Measurements from ENCODE around the gene SERPINH1.

DNA sequence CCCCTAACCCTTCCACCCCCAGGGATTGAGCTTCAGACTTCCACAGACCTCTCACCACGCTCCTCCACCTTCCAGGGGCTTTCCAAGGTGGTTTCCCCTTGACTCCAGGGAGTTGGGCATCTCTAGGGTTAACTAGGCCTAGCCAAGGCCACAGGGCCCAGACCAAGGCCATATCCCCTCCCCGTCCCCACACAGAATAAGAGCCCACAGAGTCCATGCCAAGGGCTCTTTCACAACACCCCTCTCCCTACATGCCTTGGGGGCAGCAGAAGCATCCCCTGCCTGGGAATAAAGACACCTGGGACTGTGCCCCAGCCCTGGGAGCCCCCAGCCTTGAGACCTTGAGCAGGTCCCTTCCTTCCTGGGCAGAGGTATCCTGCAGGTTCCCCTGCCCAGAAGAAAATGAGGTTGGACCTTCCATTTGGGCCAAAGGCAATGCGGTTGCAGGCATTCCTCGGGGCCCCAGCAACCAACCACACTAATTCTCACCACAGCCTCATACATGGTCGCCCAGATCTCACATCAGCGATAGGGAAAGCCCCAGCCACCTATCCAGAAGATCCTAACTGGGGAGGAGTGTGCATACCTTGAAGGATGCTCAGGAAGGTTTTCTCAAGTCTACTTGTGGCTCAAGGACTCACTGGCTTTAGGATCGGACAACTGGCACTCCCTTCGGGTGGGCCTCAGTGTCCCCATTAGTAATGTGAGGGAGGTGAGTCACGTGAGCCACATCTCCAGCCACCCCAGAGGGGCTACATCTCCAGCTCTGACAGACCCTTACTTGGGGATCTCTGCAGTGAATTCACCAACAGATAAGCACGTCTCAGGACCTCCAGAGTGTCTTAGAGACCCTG, 38.0 kb upstream of the SERPINH1 start:
- TF ChIP-seq, protein P1, sequence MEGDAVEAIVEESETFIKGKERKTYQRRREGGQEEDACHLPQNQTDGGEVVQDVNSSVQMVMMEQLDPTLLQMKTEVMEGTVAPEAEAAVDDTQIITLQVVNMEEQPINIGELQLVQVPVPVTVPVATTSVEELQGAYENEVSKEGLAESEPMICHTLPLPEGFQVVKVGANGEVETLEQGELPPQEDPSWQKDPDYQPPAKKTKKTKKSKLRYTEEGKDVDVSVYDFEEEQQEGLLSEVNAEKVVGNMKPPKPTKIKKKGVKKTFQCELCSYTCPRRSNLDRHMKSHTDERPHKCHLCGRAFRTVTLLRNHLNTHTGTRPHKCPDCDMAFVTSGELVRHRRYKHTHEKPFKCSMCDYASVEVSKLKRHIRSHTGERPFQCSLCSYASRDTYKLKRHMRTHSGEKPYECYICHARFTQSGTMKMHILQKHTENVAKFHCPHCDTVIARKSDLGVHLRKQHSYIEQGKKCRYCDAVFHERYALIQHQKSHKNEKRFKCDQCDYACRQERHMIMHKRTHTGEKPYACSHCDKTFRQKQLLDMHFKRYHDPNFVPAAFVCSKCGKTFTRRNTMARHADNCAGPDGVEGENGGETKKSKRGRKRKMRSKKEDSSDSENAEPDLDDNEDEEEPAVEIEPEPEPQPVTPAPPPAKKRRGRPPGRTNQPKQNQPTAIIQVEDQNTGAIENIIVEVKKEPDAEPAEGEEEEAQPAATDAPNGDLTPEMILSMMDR (IDR thresholded peaks at IDR 0.05): no peak
- TF ChIP-seq POLR2A (IDR thresholded peaks at IDR 0.05): no peak

All from uterus (tissue), 2 donors.